Activated CD4-positive, CD25-positive, alpha-beta regulatory T cell treated with anti-CD3 and anti-CD28 coated beads, Interleukin-2, amount 50 U/mL, for 16 hours (primary cell): ENCODE measurements around the gene ABI1.
"Not testable (repeated sequence)": the region's sequence is repeated elsewhere in the genome, so short reads cannot be mapped to it uniquely, and the experiment has no call there.

Experiments
- DNase-seq: peaks from one replicate; pipeline ENCODE4 v3.0.0-alpha.2; 2020; ENCODE audit warnings: low read depth, low spot score

ABI1 gene

DNA sequence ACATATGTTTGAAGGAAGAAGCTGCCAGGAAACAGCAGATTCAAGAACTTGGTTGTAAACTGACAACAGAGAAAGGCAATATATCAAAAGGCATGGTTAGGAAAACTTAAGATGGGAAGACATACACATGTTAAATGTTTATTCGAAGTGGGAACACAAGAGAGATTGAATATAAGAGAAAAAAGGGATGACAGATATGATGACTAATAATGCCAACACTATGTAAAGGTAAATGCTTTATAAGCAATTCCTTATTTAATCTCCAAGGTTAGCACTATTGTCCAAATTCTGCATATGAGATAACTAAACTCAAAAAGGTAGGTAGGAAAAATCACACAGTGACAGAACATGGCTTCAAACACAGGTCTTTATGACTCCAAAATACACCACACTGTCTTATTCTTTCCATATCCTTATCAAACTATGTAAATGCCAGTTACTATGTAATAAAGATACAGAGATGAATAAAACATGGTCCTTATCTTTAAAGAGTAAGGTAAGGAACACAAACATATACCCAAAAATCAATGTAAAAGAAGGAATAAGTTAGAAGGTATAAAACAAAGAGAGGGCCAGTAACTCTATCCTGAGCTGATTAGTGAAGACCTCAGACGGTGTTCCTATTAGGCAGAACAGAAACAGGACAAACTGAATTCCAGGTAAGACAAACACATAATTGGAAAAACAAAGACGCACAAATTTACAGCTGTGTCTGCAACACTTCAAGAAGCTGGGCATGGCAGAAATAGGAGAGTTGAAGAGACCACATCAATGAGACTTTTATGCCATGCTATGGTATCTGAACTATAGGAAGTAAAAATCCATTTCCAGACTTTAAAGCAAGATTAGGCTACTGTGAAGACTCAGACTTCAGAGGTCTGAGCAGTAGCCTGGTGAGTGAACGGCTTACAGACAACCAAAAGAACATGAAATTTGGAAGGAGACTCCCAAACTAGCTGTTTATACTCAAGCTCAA lies 56.1 kb downstream of the ABI1 start:
- DNase-seq, result no peak

DNA sequence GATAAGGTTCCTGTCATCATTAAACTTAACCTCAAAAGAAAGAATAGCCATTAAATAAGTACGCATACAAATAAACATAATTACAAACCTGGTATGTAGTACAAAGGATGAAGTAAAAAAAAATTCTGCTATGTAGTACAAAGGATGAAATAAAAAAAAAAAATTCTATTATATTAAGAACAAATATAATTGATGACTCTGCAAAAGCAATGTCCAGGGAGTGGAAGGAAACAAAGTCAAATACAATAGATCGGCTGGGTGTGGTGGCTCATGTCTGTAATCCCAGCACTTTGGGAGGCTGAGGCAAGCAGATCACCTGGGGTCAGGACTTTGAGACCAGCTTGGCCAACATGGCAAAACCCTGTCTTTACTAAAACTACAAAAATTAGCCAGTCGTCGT lies 56.9 kb downstream of the ABI1 start:
- no peak for DNase-seq

GRCh38 chr10:26802527-26802926 lies 58.2 kb downstream of the ABI1 start:
- no peak for DNase-seq

DNA sequence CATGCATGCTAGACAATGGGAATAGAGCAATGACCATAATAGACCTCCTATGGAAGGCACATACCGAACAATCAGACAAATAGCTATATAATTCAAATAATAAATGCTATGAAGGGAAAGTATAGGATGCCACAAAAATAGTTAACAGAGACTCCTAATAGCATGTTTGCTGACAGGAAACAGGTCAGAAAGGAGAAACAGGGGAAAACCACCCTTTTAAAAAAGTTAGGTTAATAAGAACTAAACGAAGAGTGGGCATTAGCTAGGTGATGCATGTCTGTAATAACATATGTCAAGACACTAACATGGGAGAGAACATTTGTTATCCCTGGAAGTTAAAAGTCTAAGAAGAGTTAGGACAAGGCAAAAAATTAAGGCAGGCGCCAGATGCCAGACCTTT lies 58.9 kb downstream of the ABI1 start:
- no peak for DNase-seq

DNA sequence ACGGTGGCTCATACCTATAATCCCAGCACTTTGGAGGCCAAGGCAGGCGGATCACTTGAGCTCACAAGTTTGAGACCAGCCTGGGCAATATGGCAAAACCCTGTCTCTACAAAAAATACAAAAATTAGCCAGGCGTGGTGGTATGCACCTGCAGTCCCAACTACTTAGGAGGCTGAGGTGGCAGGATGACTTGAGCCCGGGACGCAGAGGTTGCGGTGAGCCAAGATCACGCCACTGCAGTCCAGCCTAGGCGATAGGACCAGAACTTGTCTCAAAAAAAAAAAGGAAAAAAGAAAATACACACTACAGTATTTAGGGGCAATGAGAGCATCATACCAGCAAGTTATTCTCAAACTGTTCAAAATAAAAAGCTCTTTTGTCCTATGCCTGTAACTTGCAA lies 59.5 kb downstream of the ABI1 start:
- DNase-seq, result no peak

DNA sequence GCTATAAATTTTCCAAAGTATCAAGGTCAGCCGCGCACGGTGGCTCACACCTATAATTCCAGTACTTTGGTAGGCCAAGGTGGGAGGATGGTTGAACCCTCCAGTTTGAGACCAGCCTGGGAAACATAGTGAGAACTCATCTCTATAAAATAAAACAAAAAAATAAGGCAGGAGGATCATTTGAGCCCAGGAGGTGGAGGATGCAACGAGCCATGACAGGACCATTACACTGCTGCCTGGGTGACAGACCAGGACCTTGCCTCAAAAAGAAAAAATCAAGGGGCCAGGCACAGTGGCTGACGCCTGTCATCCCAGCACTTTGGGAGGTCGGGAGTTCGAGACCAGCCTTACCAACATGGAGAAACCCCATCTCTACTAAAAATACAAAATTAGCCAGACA lies 60.3 kb downstream of the ABI1 start:
- DNase-seq, result no peak

GRCh38 chr10:26799342-26799741 lies 61.4 kb downstream of the ABI1 start:
- no peak for DNase-seq

GRCh38 chr10:26798298-26798697 lies 62.5 kb downstream of the ABI1 start:
- DNase-seq, result no peak

GRCh38 chr10:26797340-26797739 lies 63.4 kb downstream of the ABI1 start:
- no peak for DNase-seq

- no peak for DNase-seq
Measured at GRCh38 chr10:26792758-26793495, 67.8 kb downstream of the ABI1 start.

GRCh38 chr10:26790221-26790995 lies 70.3 kb downstream of the ABI1 start:
- no peak for DNase-seq

GRCh38 chr10:26789779-26790178 lies 71.0 kb downstream of the ABI1 start:
- not testable (repeated sequence) for DNase-seq

- no peak for DNase-seq
Measured at GRCh38 chr10:26787362-26787761, 73.4 kb downstream of the ABI1 start.

GRCh38 chr10:26781797-26782196 lies 79.0 kb downstream of the ABI1 start:
- DNase-seq, result no peak

DNA sequence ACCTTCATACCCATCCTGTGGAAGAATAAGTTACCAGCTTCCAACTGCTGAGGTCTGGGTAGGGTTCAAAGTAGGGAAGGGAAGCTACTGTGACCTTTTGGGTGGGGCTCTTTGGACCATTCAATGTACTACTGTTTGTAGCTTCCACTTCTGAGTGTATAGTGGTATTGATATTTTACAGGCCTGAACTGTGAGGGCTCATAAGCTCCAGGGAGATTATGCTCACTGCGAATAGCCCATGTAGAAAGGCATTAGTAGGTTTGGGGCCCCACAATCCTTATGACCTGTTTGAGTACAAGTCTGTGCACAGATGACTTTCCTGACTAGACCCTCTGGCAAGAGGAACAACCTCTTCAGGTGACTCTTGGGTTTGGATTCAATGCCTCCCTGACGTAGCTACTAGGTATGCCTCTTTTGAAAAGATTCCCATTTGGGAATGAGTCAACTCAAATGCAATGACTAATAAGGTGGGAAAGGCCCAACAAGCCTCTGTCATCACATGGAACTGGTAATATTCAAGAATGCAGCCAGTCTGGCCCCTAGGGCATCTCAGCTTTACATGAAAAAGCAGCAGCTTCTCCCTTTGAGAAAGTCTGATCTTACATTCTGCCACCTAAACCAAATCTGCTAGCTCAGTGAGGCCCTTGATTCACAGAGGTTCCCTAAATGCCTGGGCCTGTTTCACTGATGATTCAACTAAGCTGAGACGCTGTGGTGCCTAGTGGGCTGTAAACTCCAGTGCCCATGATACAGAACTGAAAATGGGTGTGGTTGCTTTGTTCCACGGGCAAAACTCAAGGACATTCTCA lies 79.8 kb downstream of the ABI1 start:
- DNase-seq, result no peak

DNA sequence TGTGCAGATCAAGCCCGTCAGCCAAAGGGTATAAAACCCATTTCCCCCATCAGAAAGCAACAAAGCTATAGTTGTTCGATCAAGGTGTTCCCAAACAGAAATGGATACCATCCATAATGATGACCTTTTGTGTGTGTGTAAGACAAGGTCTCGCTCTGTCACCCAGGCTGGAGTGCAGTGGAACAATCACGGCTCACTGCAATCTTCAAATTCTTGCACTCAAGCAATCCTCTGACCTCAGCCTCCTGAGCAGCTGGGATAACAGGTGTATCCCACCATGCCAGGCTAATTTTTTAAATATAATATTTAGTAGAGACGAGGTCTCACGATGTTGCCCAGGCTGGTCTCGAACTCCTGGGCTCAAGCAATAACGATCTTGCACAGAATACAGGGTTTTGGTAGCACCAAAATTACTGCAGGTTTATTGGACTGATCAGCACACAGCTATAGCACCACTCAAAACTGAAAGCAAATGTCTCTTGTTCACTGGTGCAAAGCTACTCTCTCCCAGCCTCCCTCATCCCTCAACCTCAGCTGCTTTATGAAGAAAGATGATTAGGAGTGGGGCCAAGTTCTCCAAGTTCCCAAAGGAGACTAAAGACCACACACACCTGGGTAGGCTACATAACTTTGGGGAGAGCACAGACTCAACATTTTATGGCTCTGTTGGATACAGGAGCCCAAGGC lies 80.5 kb downstream of the ABI1 start:
- no peak for DNase-seq

DNA sequence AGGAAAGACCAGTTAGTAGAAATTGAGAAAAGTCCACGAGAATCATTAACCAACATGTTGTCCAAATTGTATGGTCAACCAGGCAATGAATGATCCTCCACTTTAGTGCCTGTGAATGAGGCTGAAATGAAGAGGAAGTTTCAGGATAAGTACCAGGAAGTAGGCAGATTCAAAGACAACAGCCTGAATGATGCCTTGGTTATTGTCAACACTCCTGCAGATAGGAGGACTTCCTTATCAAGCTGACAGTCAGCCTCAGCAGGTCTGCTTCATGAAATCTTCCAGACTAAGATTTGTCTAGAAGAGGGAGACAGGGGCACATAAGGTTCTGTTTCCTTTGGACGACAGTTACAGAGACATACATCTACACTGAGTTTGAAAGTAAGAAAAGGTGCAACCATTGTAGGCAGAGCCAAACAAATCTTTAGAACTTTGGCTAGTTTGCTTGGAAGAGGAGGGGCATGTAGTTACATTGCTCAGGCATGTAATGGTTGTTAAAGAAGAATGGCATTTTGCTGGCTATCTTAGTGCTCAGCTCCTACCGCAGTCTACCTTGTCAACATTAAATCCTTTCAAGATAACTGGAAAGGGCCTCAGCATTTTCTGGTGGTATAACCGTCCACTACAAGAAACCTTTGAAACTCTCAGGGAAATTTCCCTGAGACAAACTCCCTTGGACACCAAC lies 81.4 kb downstream of the ABI1 start:
- no peak for DNase-seq

DNA sequence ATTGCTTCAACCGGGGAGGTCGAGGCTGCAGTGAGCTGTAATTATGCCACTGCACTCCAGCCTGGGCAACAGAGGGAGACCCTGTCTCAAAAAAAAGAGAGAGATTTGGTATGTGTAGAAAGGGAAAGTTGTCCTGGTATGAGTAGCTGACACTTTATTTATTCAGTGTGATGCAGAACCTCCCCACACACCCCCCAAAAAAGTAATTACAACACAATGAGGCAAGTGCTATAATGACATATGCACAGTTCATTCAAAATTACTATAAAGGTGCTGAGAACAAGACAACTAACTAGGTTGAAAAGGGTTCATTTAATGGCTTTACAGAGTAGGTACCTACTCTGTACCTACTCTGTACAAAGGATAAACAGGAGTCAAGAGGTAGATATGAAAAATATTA lies 83.1 kb downstream of the ABI1 start:
- DNase-seq, result no peak

DNA sequence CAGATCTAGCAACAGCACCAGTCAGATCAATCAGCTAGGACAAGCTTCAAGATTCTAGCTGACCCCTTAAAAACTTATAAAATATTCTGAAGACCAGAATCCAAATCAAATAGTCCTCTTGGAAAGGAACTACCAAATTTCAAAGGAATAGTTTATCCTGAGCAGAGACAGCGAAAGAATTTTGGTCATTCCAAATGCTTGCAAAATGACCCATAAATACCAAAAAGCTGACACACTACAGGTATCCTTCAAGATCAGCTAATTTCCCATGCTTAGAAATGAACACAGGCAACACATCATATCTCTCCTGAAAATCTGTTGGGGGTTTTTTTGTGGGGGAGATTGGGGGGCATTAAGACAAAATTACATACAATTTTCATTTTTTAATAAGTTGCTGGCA lies 84.5 kb downstream of the ABI1 start:
- DNase-seq, result no peak

DNA sequence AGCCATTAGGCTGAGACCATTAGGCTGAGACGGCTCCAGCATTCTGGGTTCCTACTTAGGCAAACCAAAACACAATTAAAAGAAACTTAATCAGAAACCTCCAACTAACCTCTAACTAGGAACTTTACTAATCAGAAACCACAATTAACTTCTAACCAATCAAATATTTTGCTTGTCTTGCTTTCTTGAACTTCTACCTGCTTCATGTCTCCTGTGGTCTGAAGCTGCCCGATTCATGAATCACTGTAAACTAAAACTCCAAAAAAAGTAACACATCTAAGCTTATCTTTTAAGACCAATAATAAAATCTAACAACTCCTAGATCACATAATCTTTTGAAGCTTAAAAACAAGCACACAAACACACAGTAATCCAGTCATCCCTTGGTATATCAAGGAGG lies 87.1 kb downstream of the ABI1 start:
- no peak for DNase-seq
